Suprapubic skin (tissue), 4 donors: Measurements from ENCODE around the gene TCF21.

Experiments used
- POLR2A ChIP-seq, 2 donors: fragments of 450-650 bp; IDR thresholded peaks; one replicate each; pipeline ENCODE4 v1.6.1; 2017; ENCODE audit warnings: antibody characterized with exemption in 2 of 2, mild to moderate bottlenecking in 2 of 2, moderate library complexity in 2 of 2
- POLR2AphosphoS5 ChIP-seq, 3 donors: sonication (generic); formaldehyde crosslinking; IDR thresholded peaks; one replicate each; pipeline ENCODE4 v1.6.1; 2017; ENCODE audit warnings: antibody characterized with exemption in 3 of 3
- TF ChIP-seq, protein P1 (sequence below), 2 donors: fragments of 200-600 bp in 1 of 2; fragments of 450-650 bp in 1 of 2; sonication (generic) in 1 of 2; IDR thresholded peaks; one replicate each; pipeline ENCODE4 v1.5.1; 2016 to 2019; ENCODE audit warnings: antibody characterized with exemption in 2 of 2, mild to moderate bottlenecking in 1 of 2, moderate library complexity in 1 of 2

DNA sequence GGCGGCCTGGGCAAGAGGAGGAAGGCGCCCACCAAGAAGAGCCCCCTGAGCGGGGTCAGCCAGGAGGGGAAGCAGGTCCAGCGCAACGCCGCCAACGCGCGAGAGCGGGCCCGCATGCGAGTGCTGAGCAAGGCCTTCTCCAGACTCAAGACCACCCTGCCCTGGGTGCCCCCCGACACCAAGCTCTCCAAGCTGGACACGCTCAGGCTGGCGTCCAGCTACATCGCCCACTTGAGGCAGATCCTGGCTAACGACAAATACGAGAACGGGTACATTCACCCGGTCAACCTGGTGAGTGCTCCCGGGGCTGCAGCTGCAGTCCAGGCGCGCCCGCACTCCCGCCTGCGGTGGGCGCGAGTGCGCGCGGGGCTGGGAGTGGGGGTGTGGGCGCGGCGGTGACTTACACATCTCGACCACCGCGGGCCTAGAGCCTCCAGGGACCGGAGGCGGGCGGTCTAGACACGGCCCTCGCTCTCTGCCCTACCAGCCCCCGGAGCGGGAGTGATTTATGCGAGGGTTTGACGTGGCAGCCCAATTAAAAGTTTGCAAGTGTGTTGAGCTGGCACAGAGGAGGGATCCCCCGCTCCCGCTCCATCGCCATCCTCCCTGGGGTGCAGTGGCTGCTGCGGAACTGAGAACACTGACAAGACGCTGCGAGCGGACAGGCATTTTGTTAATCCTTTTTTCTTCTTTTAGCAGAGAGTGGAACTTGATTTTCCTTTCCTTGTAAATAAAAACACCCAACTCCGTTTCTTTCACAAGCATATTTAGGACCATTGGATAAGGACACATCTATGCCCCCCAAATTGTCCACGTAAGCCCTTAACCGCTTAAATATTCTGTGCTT lies 867 bp downstream of the TCF21 start:
- TF ChIP-seq, protein P1, sequence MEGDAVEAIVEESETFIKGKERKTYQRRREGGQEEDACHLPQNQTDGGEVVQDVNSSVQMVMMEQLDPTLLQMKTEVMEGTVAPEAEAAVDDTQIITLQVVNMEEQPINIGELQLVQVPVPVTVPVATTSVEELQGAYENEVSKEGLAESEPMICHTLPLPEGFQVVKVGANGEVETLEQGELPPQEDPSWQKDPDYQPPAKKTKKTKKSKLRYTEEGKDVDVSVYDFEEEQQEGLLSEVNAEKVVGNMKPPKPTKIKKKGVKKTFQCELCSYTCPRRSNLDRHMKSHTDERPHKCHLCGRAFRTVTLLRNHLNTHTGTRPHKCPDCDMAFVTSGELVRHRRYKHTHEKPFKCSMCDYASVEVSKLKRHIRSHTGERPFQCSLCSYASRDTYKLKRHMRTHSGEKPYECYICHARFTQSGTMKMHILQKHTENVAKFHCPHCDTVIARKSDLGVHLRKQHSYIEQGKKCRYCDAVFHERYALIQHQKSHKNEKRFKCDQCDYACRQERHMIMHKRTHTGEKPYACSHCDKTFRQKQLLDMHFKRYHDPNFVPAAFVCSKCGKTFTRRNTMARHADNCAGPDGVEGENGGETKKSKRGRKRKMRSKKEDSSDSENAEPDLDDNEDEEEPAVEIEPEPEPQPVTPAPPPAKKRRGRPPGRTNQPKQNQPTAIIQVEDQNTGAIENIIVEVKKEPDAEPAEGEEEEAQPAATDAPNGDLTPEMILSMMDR (IDR thresholded peaks at IDR 0.05), result no peak
- TF ChIP-seq POLR2AphosphoS5 (IDR thresholded peaks at IDR 0.05) (no peak), POLR2A (IDR thresholded peaks at IDR 0.05) (no peak)
